Islet of Langerhans (tissue), 1 donor: ENCODE results near the gene FOLR1.

ENCODE experiments used
- FAIRE-seq: peaks from one replicate; lab custom pipeline; 2011; peaks lifted over from hg19 to GRCh38; lab: Jason Lieb, UNC

The FOLR1 gene

DNA sequence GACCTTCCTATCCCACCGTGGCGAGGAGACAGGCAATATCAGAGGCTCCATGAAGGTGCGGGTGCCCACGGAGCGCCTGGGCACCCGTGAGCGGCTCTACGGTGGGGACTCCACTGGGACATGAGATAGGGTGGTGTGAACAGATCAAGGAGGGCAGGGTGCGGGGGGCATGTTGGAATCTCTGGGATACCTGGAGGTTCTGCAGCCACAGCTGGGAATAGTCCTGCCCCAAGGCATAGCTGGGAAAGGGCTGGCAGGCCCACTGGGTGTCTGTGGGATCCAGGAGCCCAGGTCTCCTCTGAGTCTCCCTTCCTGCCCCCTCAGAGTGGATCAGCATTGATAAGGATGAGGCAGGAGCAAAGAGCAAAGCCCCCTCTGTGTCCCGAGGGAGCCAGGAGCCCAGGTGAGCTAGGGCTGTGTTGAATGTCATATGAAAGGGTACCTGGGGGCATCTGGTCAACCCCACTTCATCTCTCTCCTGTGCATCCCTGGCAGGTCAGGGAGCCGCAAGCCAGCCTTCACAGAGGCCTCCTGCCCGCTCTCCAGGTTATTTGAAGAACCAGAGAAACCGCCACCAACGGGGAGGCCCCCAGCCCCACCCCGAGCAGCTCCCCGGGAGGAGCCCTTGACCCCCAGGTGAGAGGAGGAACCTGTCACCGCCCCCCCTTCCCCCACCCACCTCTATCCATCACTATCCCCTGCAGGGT lies 43.6 kb downstream of the FOLR1 start:
- FAIRE-seq, result no peak

DNA sequence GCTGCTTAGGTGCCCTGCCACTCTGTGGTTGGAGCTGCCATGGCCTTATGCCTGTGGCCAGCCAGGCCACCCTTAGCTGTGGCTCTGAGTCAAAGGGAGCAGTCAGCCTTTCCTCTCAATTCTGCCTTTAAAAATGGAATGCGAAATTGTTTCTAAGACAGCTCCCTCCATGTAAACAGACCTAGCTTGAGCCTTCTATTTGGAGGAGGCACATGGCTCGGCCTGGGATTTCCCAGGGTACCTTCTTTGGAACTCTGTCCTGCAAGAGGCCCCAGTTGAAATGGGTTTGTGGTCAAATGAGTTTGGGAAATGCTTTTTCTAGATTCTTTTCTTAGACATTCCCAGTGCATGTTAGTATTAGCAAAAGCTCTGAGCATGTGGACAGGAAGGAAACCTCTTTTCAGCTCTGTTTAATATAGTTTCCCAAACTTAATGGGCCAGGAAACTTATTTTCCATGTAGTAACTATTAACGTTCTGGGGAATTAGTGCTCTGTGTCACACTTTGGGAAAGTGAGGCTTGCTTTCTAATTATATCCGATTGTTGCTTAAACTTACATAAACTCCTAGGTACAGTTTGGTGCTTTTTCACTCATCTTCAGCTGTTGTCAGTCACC lies 44.2 kb downstream of the FOLR1 start:
- FAIRE-seq, result no peak

DNA sequence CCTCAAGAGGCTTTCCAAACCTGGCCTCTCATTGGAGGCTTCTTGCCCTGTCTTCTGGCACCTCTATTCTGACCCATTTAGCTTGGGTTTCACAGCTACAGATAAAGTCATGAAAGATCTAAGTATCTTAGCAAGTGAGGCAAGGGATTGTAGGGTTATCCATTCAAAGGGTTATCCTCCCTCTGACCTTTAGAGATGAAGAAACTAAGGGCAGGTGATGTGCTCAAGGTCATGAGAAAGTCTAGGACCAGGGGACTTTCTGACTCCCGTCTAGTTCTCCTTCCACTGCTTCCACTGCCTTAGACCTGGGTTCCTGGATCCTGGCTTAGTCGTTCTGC lies 44.8 kb downstream of the FOLR1 start:
- no peak for FAIRE-seq

DNA sequence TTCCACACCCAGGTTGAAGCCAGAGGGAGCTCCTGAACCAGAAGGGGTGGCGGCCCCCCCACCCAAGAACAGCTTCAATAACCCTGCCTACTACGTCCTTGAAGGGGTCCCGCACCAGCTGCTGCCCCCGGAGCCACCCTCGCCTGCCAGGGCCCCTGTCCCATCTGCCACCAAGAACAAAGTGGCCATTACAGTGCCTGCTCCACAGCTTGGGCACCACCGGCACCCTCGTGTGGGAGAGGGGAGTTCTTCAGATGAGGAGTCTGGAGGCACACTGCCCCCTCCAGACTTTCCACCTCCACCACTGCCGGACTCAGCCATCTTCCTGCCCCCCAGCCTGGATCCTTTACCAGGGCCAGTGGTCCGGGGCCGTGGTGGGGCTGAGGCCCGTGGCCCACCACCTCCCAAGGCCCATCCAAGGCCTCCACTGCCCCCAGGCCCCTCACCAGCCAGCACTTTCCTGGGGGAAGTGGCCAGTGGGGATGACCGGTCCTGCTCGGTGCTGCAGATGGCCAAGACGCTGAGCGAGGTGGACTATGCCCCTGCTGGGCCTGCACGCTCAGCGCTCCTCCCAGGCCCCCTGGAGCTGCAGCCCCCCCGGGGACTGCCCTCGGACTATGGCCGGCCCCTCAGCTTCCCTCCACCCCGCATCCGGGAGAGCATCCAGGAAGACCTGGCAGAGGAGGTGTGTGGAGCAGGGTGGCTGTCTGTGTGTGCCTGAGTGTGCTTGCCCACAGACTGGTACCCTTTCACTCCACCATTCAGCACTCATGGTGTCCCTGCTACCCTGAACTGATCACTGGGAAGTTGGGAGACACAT lies 45.4 kb downstream of the FOLR1 start:
- FAIRE-seq, result no peak

DNA sequence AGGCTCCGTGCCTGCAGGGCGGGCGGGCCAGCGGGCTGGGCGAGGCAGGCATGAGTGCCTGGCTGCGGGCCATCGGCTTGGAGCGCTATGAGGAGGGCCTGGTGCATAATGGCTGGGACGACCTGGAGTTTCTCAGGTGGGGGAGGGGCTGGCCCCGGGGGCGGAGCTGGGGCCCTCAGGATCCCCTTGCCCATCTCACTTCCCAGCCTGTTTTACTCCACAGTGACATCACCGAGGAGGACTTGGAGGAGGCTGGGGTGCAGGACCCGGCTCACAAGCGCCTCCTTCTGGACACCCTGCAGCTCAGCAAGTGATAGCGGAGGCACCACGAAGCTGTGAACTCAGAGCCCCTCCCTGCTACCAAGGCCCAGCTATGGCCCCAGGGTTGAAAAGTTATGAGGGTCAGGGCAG lies 46.1 kb downstream of the FOLR1 start:
- FAIRE-seq, result no peak

DNA sequence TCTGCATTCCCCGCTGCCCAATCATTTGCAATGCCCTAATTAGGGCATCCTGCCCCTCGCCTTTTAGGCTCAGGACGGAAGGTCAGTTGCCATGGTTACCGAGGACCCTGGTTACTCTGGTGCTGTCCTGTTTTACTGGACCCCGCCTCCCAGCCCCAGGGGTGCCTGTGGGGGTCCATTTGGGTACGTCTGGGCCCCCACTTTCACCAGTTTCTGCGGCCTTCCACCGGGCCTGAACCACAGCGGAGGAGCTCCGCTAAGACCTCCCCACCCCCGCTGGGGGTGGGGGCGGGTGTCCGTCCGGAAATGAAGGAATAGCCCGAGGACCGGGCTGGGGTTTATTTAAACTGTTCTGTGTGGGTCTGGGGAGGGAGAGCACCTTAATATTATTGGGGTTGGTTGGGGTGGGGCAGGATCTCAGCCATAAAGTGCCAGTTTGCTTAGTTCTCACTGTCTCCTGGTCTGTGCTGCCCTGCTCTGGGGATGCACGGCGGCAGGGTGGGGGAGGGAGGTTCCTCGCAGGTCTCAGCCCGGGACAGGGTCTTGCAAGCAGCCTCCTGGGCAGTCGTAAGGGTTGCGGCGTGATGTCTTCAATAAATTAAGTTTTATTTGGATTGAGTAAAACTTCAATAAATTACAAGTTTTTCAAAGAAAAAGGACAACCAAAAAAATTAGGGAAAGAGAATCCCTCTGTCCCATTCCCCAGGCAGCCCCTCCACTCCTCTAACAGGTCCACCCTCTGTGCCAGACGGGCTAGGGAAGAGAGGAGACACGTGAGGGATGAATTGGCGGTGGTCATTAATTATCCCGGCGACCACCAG lies 46.8 kb downstream of the FOLR1 start:
- no peak for FAIRE-seq

DNA sequence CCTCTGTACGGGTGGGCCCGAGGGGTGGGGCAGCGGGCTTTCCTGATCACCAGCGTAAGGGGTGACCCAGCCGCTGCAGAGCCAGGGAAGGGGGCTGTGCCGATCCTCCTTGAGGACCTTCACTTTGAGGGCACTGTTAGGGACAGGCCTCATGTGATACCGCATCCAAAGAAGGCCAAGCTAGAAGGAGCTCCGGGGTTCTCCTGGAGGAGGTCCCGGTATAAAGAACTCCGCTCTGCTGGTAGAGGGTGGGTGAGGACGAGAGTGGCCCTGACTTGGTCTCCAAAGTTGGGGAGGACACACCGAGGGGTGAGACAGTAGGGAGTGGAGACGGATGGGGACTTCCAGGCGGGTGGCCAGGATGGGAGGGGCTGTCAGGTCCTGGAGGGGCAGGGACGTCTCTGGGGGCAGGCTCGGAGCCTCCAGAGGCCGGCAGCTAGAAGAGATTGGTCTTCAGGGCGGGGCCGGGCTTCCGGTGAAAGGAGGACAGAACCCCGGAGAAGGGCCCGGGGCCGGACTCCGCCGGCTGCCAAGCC lies 47.4 kb downstream of the FOLR1 start:
- FAIRE-seq, result no peak

DNA sequence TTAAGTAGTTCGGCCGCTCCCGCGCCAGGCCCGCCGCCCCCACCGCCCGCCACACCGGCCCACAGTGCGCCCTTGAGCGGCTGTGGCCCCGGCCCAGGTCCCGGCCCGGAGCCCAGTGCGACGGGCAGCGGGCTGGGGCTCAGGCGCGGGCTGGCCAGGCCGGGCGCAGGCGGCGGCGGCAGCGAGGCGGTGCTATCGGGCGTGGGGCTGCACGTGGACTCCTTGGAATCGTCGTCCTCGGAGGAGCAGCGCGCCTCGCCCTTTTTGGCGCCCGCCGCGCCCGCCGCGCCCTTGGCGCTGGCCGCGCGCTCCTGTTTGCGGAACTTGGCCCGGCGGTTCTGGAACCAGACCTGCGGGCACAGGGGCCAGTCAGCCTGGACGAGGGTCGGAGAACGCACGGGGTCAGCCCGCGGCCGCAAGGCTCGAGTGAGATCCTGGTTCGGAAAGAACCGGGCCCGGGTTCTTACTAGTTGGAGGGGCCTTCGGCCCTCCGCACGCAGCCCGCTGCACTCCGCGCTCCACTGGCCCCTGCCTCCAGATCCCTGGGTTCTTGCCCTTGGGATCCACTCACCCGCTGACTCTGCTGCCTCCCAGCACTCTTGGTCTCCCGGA lies 48.0 kb downstream of the FOLR1 start:
- FAIRE-seq, result no peak

DNA sequence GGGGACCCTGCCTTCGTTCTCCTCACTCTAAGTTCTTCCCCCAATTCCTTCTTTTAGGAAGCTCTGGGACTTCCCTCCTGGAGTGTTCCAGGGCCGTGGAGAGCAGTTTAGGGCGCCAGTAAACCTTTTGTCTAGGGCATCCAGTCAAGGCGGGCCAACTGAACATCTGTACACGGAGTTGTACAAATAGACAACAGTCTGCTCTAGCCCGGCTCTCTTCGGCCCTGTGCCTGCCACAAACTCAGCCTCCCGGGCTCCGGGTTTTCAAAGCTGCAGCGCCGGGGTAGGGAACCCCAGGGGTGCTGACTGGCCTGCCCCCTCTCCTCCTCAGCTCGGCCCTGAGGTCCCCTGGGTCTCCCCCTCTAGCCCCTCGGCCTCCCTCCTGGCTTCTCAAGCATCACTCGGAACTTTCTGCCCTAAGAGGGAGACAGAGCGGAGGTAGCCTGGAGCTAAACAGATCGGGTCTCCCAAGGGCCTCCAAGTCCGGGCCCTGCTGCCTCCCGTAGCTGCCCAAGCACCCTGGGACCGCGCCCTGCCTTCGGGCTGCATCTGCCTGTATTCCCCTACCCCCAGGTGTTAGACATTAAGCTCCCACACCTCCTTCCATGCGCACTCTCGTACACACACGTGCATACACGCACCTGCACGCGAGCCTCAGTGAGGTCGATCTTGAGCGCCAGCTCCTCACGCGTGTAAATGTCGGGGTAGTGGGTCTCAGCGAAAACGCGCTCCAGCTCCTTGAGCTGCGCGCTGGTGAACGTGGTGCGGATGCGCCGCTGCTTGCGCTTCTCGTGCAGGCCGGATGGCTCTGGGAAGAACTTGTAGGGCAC lies 48.7 kb downstream of the FOLR1 start:
- FAIRE-seq, result no peak

DNA sequence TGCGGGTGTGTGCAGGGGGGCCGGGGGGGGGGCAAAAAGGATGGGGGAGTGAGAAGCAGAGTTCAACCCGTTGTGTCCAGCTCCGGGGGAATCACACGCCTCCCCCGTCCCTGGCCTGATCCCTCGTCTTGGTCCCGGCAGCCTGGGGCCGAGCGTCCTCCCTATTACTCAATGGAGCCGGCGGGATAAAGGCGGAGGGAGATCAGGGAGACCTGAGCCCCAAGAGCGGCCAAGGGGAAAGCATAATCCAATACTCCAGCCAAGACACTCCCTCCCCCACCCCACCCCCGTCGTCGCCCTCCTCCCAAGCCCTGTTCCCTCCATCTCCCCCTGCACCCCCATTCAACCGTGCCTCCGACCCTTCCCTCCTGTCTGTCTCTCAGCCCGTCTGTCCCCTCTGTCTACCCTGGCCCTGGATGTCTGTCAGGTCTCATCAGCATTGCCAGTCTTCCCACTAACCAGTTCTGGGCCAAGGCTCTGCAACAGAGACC lies 49.4 kb downstream of the FOLR1 start:
- no peak for FAIRE-seq

DNA sequence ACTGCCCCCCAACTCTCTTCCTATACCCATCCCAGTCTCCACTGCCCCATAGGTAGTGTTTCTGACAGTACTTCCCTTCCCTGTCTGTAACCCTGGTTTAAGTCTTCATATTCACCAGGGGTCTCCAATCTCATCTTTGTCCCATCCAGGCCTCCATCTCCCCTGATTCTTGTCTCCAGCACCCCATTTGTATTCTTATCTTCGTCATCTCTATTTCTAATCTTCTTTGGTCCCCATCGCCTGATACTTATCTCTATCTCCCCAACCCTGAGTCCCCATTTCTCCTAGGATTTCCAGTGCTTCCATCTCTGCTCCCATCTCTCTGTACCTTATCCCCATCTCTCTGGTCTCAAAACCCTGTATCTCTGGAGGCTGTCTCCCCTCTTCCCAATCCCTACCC lies 50.2 kb downstream of the FOLR1 start:
- FAIRE-seq, result no peak

DNA sequence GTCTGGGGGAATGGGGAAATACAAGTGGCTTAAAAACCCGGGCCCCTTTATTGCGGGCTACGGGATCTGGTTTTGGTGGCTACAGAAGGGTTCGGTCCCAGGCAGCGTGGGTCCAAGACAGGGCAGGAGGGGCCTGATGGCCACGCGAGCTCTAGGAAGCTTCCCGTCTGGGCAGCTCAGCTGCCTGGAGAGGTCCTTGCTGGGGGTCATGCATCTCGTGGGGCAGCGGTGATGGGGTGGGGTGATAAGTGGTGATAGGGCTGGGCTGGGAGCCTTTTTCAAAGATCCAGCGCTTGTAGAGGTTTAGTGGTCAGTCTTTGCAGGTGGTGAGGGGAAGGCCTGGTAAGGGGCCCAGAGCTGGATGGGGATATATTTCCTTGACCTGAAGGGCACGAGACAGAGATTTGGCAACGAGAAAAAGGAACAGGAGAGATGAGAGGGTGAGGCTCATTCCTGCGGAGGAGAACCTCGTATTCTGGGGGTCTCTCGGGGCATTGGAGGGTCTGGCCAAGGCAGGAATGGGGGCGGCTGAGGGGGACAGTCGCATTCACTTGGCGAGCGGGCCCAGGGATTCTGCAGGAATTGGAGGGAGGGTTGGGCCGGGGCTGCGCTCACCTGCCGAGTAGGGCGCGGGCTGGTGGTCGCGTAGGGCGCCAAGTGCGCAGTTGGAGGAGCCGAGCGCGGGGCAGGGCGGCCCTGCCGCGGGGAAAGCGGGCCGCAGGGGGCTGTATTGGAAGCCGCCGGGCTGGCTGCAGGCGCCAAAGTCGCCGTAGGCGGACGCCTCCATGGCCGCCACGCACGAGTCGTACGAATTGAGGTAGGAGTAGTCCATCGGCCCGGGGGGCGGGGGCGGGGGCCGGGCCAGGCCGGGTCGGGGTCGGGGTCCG lies 51.5 kb downstream of the FOLR1 start:
- no peak for FAIRE-seq

DNA sequence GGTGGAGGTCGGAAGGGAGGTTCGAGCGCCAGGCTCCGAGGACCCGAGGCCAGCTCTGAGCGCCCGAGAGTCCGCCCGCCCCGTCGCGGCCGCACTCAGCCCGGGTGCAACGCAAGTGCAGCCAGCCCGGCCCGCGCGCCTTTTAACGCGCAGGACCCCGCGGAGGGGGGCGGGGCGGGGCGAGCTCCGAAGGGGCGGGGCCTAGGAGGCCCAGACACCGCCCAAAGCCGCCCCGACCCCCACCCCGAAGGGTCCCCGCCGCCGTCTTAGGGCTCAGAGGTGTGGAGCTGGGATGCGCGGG lies 52.1 kb downstream of the FOLR1 start, which contains the start of gene PHOX2A:
TSS of gene PHOX2A (minus strand) at position 117 of the 301 bp plus-strand sequence. CDS start 172 bp downstream, outside the sequence.
- no peak for FAIRE-seq

DNA sequence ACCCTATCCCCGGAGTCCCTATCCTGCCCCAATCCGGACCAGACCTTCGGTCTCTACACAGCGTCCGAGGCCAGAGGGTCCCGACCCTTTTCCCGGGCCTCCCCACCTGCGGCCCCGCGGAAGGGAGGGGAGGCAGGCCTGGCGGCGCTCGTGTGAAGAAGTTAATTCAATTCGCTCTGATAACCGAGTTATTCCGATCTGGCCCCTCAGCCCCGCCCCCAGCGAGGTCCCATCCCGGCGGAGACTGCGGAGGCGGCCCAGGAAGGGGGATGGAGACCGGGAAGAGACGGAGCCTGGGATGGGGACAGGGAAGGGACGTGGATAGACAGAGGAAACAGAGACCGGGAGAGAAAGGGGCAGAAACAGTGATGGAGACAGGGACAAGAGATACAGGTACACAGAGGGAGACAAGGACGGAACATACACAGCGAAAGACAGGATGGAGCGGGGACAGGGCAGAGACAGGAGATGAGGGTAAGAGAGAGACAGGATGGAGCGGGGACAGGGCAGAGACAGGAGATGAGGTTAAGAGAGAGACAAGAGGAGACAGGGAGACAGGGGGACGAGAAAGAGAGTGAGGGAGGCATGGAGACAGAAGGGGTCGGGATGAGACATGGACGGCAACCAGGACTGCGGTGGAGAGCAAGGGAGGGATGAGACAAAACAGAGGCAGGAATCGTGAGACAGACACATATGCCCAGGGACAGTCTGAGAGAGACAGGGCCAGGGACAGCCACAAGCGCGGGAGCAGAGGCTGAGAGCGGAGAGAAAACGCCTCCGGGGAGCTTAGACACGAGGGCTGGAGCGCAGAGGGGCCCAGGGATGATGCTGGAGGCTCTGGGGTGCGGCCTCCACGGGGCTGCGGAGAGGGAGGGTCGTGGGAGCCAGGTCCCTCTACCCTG lies 52.7 kb downstream of the FOLR1 start:
- no peak for FAIRE-seq

DNA sequence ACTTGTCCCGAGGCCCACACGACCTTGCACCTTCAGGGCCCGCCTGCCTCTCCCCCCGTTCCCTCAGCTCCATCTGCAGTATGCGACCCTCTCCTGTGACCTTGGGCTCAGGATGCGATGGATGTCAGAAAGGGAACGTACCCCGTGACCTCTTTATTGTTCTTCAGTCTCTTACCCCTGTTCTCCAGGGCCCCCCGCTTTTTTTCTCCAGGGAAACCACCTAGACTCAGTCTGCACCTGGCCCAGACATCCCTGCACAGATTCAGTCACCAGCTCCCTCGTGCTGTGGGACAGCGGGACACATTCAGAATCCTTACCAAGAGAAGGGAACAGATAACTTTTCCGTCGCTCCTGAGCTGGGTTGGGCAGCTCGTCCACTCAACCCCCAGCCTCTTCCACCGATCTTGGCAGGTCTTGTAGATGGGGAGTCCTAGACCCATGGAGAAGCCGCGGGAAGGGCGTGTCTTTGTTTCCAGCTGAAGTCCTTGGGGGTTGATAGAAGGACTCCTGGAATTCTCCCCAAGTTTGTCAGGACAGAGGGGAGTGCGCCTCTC lies 53.4 kb downstream of the FOLR1 start:
- FAIRE-seq, result no peak
